ENCODE data around the gene CAPN10.
"Not testable (repeated sequence)": the region's sequence is repeated elsewhere in the genome, so short reads cannot be mapped to it uniquely, and the experiment has no call there.

Gene CAPN10

GRCh38 chr2:240586198-240586918 is at the start of gene CAPN10:
Gene CAPN10 (plus strand): TSS chr2:240586734. CDS start chr2:240586912, 178 bp downstream.
- no peak for TF ChIP-seq CTCF (IDR thresholded peaks at IDR 0.05; ENCODE audit: low read depth, low read length)
- Histone ChIP-seq H3K27me3 (ENCODE audit: insufficient read depth, low read depth, severe bottlenecking) (no peaks in the 10 kb centered on the region), H3K4me3 (ENCODE audit: low read depth, low read length) (peak within 1 kb of the TSS; percentile 89), H3K27ac (peak within 1 kb of the TSS; percentile 98), H3K36me3 (peaks cover 21% of the 10 kb centered on the region), H3K9me3 (ENCODE audit: severe bottlenecking) (no peaks in the 10 kb centered on the region)
- DNase-seq: peak; percentile 98

GRCh38 chr2:240538031-240538780 is 48.3 kb upstream of the CAPN10 start:
- no peak for DNase-seq
- Histone ChIP-seq H3K36me3 (peaks cover 5% of the 10 kb centered on the region), H3K9me3 (ENCODE audit: severe bottlenecking) (no peaks in the 10 kb centered on the region), H3K27me3 (ENCODE audit: insufficient read depth, low read depth, severe bottlenecking) (no peaks in the 10 kb centered on the region), H3K27ac (no peak overlapping the region), H3K4me3 (ENCODE audit: low read depth, low read length) (no peak overlapping the region)
- TF ChIP-seq CTCF (IDR thresholded peaks at IDR 0.05; ENCODE audit: low read depth, low read length): no peak

- H3K36me3 ChIP-seq; H3K27ac ChIP-seq; H3K9me3 ChIP-seq (ENCODE audit: severe bottlenecking): not testable (repeated sequence)
These were observed 47.4 kb upstream of the CAPN10 start for GRCh38 chr2:240539101-240539500.

GRCh38 chr2:240539906-240540305 is 46.6 kb upstream of the CAPN10 start:
- TF ChIP-seq CTCF (IDR thresholded peaks at IDR 0.05; ENCODE audit: low read depth, low read length): no peak
- DNase-seq: no peak
- H3K9me3 ChIP-seq (ENCODE audit: severe bottlenecking): no peaks in the 10 kb centered on the region
- H3K27ac ChIP-seq: no peak overlapping the region
- H3K27me3 ChIP-seq (ENCODE audit: insufficient read depth, low read depth, severe bottlenecking): no peaks in the 10 kb centered on the region
- peaks cover 5% of the 10 kb centered on the region for H3K36me3 ChIP-seq
- H3K4me3 ChIP-seq (ENCODE audit: low read depth, low read length): no peak overlapping the region

More at GRCh38 chr2:240539101-240539500, 47.4 kb upstream of the CAPN10 start:
- H3K27me3 ChIP-seq (ENCODE audit: insufficient read depth, low read depth, severe bottlenecking); DNase-seq; H3K4me3 ChIP-seq (ENCODE audit: low read depth, low read length): not testable (repeated sequence)

- Histone ChIP-seq H3K9me3 (ENCODE audit: severe bottlenecking) (no peaks in the 10 kb centered on the region), H3K27me3 (ENCODE audit: insufficient read depth, low read depth, severe bottlenecking) (no peaks in the 10 kb centered on the region), H3K27ac (no peak overlapping the region), H3K36me3 (peaks cover 22% of the 10 kb centered on the region), H3K4me3 (ENCODE audit: low read depth, low read length) (no peak overlapping the region)
- no peak for TF ChIP-seq CTCF (IDR thresholded peaks at IDR 0.05; ENCODE audit: low read depth, low read length)
- no peak for DNase-seq
These were observed 35.2 kb upstream of the CAPN10 start for GRCh38 chr2:240551288-240551687.

- no peaks in the 10 kb centered on the region for H3K27me3 ChIP-seq (ENCODE audit: insufficient read depth, low read depth, severe bottlenecking)
- H3K4me3 ChIP-seq (ENCODE audit: low read depth, low read length): no peak overlapping the region
- TF ChIP-seq CTCF (IDR thresholded peaks at IDR 0.05; ENCODE audit: low read depth, low read length): no peak
- no peaks in the 10 kb centered on the region for H3K9me3 ChIP-seq (ENCODE audit: severe bottlenecking)
- no peak overlapping the region for H3K27ac ChIP-seq
- peaks cover 25% of the 10 kb centered on the region for H3K36me3 ChIP-seq
- DNase-seq: no peak
These were observed 34.7 kb upstream of the CAPN10 start for GRCh38 chr2:240551811-240552210.
